GM19193 (cell line): ENCODE data around the gene BTD.

Source experiments
- POLR2A ChIP-seq: IDR thresholded peaks from 4 replicates; pipeline ENCODE4 v1.6.1; 2011; ENCODE audit not compliant: insufficient read depth, insufficient read length; ENCODE audit errors: extremely low read depth

BTD gene

GRCh38 chr3:15649341-15649740 is 47.8 kb downstream of the BTD start:
- no peak for TF ChIP-seq POLR2A

- TF ChIP-seq POLR2A: no peak
Measured at GRCh38 chr3:15649858-15650257, 48.3 kb downstream of the BTD start.

GRCh38 chr3:15651396-15651795 is 49.9 kb downstream of the BTD start:
- TF ChIP-seq POLR2A: no peak

GRCh38 chr3:15653321-15653720 is 51.8 kb downstream of the BTD start:
- no peak for TF ChIP-seq POLR2A

GRCh38 chr3:15654127-15654526 is 52.6 kb downstream of the BTD start:
- no peak for TF ChIP-seq POLR2A

GRCh38 chr3:15654891-15655290 is 53.3 kb downstream of the BTD start:
- TF ChIP-seq POLR2A: no peak

- no peak for TF ChIP-seq POLR2A
Measured at GRCh38 chr3:15656342-15656741, 54.8 kb downstream of the BTD start.

GRCh38 chr3:15657016-15657415 is 55.5 kb downstream of the BTD start:
- no peak for TF ChIP-seq POLR2A

- no peak for TF ChIP-seq POLR2A
Measured at GRCh38 chr3:15659254-15659975, 57.9 kb downstream of the BTD start.

GRCh38 chr3:15660055-15660935 is 58.8 kb downstream of the BTD start:
- TF ChIP-seq POLR2A: no peak

GRCh38 chr3:15664144-15664543 is 62.6 kb downstream of the BTD start:
- TF ChIP-seq POLR2A: no peak

GRCh38 chr3:15665510-15666150 is 64.1 kb downstream of the BTD start:
- no peak for TF ChIP-seq POLR2A

- no peak for TF ChIP-seq POLR2A
Measured at GRCh38 chr3:15666277-15666676, 64.7 kb downstream of the BTD start.

GRCh38 chr3:15667484-15667883 is 65.9 kb downstream of the BTD start:
- TF ChIP-seq POLR2A: no peak

- no peak for TF ChIP-seq POLR2A
Measured at GRCh38 chr3:15673536-15673935, 72.0 kb downstream of the BTD start.
